Muscle layer of duodenum (tissue), 2 donors: Measurements from ENCODE around the gene RPL7A.

Experiments
- H3K27ac ChIP-seq: one replicate; pipeline ENCODE4 v1.7.0; 2013; ENCODE audit warnings: mild to moderate bottlenecking, low read length
- H3K27me3 ChIP-seq: one replicate; pipeline ENCODE4 v1.7.0; 2013; ENCODE audit warnings: low read depth, mild to moderate bottlenecking, control low read depth, low read length
- H3K36me3 ChIP-seq, 2 donors: one replicate each; pipeline ENCODE4 v1.7.0; 2013; ENCODE audit warnings: low read length in 2 of 2, control low read depth in 1 of 2, mild to moderate bottlenecking in 1 of 2; ENCODE audit not compliant: insufficient read depth in 2 of 2, control insufficient read depth in 1 of 2
- H3K4me1 ChIP-seq, 2 donors: one replicate each; pipeline ENCODE4 v1.7.0; 2013; ENCODE audit warnings: low read length in 2 of 2, mild to moderate bottlenecking in 2 of 2, control low read depth in 1 of 2, moderate library complexity in 1 of 2; ENCODE audit not compliant: insufficient read depth in 2 of 2, control insufficient read depth in 1 of 2
- H3K4me3 ChIP-seq, 2 donors: one replicate each; pipeline ENCODE4 v1.7.0; 2013; ENCODE audit warnings: low read length in 2 of 2, low read depth in 1 of 2, mild to moderate bottlenecking in 1 of 2
- H3K9me3 ChIP-seq, 2 donors: one replicate each; pipeline ENCODE4 v1.7.0; 2013; ENCODE audit warnings: low read length in 2 of 2, control low read depth in 1 of 2, mild to moderate bottlenecking in 1 of 2; ENCODE audit not compliant: control insufficient read depth in 1 of 2
- donor health status: healthy.

The RPL7A gene

GRCh38 chr9:133360400-133361393 is 12.7 kb downstream of the RPL7A start:
- no peak overlapping the region for H3K27ac ChIP-seq

GRCh38 chr9:133361507-133362092 is 13.6 kb downstream of the RPL7A start:
- H3K36me3 ChIP-seq, result peaks cover 60 to 64% of the 10 kb centered on the region in 2 donors
- H3K4me1 ChIP-seq, result peaks cover 9 to 21% of the 10 kb centered on the region in 2 donors
- no peak overlapping the region for H3K27ac ChIP-seq

More at GRCh38 chr9:133360400-133361393, 12.7 kb downstream of the RPL7A start:
- Histone ChIP-seq H3K4me1 (peaks cover 9 to 24% of the 10 kb centered on the region in 2 donors), H3K36me3 (peaks cover 51 to 55% of the 10 kb centered on the region in 2 donors), H3K27me3 (no peaks in the 10 kb centered on the region), H3K9me3 (no peaks in the 10 kb centered on the region), H3K4me3 (no peak overlapping the region)

GRCh38 chr9:133362359-133363044 is 14.5 kb downstream of the RPL7A start:
- H3K27me3 ChIP-seq, result no peaks in the 10 kb centered on the region
- H3K9me3 ChIP-seq, result no peaks in the 10 kb centered on the region
- H3K4me1 ChIP-seq, result peaks cover 4 to 12% of the 10 kb centered on the region in 2 donors
- no peak overlapping the region for H3K4me3 ChIP-seq
- no peak overlapping the region for H3K27ac ChIP-seq
- H3K36me3 ChIP-seq, result peaks cover 65 to 74% of the 10 kb centered on the region in 2 donors

More at GRCh38 chr9:133361507-133362092, 13.6 kb downstream of the RPL7A start:
- no peak overlapping the region for H3K4me3 ChIP-seq
- no peaks in the 10 kb centered on the region for H3K9me3 ChIP-seq
- no peaks in the 10 kb centered on the region for H3K27me3 ChIP-seq

GRCh38 chr9:133366435-133366834 is 18.4 kb downstream of the RPL7A start:
- Histone ChIP-seq H3K4me1 (peaks cover 9 to 32% of the 10 kb centered on the region in 2 donors), H3K27me3 (no peaks in the 10 kb centered on the region), H3K9me3 (no peaks in the 10 kb centered on the region), H3K27ac (no peak overlapping the region), H3K4me3 (no peak overlapping the region), H3K36me3 (peaks cover 58 to 65% of the 10 kb centered on the region in 2 donors)

GRCh38 chr9:133367221-133367620 is 19.2 kb downstream of the RPL7A start:
- peaks cover 12 to 40% of the 10 kb centered on the region in 2 donors for H3K4me1 ChIP-seq
- no peaks in the 10 kb centered on the region for H3K9me3 ChIP-seq
- H3K27me3 ChIP-seq, result no peaks in the 10 kb centered on the region
- H3K36me3 ChIP-seq, result peaks cover 50 to 58% of the 10 kb centered on the region in 2 donors
- H3K27ac ChIP-seq, result no peak overlapping the region
- no peak overlapping the region for H3K4me3 ChIP-seq

GRCh38 chr9:133367778-133368177 is 19.8 kb downstream of the RPL7A start:
- Histone ChIP-seq H3K27ac (no peak overlapping the region), H3K4me1 (peaks cover 15 to 46% of the 10 kb centered on the region in 2 donors), H3K27me3 (no peaks in the 10 kb centered on the region), H3K36me3 (peaks cover 47 to 52% of the 10 kb centered on the region in 2 donors), H3K4me3 (no peak overlapping the region), H3K9me3 (no peaks in the 10 kb centered on the region)

GRCh38 chr9:133368249-133368881 is 20.3 kb downstream of the RPL7A start:
- Histone ChIP-seq H3K27me3 (no peaks in the 10 kb centered on the region), H3K4me3 (peak overlapping the region in 1 of 2 donors; percentile 7), H3K36me3 (peaks cover 44 to 46% of the 10 kb centered on the region in 2 donors), H3K9me3 (no peaks in the 10 kb centered on the region), H3K4me1 (peaks cover 16 to 51% of the 10 kb centered on the region in 2 donors), H3K27ac (no peak overlapping the region)

GRCh38 chr9:133369422-133369821 is 21.4 kb downstream of the RPL7A start:
- peak overlapping the region; percentile 33 for H3K27ac ChIP-seq

GRCh38 chr9:133369933-133370332 is 21.9 kb downstream of the RPL7A start:
- H3K36me3 ChIP-seq, result peaks cover 31 to 36% of the 10 kb centered on the region in 2 donors
- peaks cover 16 to 53% of the 10 kb centered on the region in 2 donors for H3K4me1 ChIP-seq
- H3K27me3 ChIP-seq, result no peaks in the 10 kb centered on the region

More at GRCh38 chr9:133369422-133369821, 21.4 kb downstream of the RPL7A start:
- H3K9me3 ChIP-seq, result no peaks in the 10 kb centered on the region
- peaks cover 16 to 53% of the 10 kb centered on the region in 2 donors for H3K4me1 ChIP-seq
- no peaks in the 10 kb centered on the region for H3K27me3 ChIP-seq
- H3K4me3 ChIP-seq, result no peak overlapping the region
- H3K36me3 ChIP-seq, result peaks cover 36 to 41% of the 10 kb centered on the region in 2 donors

GRCh38 chr9:133370685-133371084 is 22.7 kb downstream of the RPL7A start:
- no peak overlapping the region for H3K27ac ChIP-seq

More at GRCh38 chr9:133369933-133370332, 21.9 kb downstream of the RPL7A start:
- Histone ChIP-seq H3K9me3 (no peaks in the 10 kb centered on the region), H3K4me3 (no peak overlapping the region), H3K27ac (no peak overlapping the region)

More at GRCh38 chr9:133370685-133371084, 22.7 kb downstream of the RPL7A start:
- Histone ChIP-seq H3K4me3 (no peak overlapping the region), H3K27me3 (no peaks in the 10 kb centered on the region), H3K9me3 (no peaks in the 10 kb centered on the region), H3K4me1 (peaks cover 16 to 53% of the 10 kb centered on the region in 2 donors), H3K36me3 (peaks cover 29% of the 10 kb centered on the region in 2 donors)
